Skeletal muscle satellite cell (primary cell): ENCODE results near the gene NDST1.

Experiments
- H3K27me3 ChIP-seq: 2 replicates; pipeline ENCODE4 v1.7.0; 2013; ENCODE audit warnings: low read length; ENCODE audit not compliant: control insufficient read depth, insufficient read depth
- H3K36me3 ChIP-seq: 2 replicates; pipeline ENCODE4 v1.7.0; 2013; ENCODE audit warnings: mild to moderate bottlenecking, control low read depth, low read length; ENCODE audit not compliant: insufficient read depth
- H3K4me1 ChIP-seq: 2 replicates; pipeline ENCODE4 v1.7.0; 2013; ENCODE audit warnings: low read length; ENCODE audit not compliant: control insufficient read depth, insufficient read depth
- H3K4me2 ChIP-seq: 2 replicates; pipeline ENCODE4 v1.7.0; 2013; ENCODE audit warnings: mild to moderate bottlenecking, low read length
- H3K4me3 ChIP-seq: 2 replicates; pipeline ENCODE4 v1.7.0; 2013; ENCODE audit warnings: low read length
- H3K9ac ChIP-seq: 2 replicates; pipeline ENCODE4 v1.7.0; 2013; ENCODE audit warnings: mild to moderate bottlenecking, low read depth, low read length, moderate library complexity
- H3K9me3 ChIP-seq: replicated peaks from 2 replicates; pipeline ENCODE4 v1.7.0; 2013; ENCODE audit warnings: mild to moderate bottlenecking, control low read depth, low read length

The NDST1 gene

DNA sequence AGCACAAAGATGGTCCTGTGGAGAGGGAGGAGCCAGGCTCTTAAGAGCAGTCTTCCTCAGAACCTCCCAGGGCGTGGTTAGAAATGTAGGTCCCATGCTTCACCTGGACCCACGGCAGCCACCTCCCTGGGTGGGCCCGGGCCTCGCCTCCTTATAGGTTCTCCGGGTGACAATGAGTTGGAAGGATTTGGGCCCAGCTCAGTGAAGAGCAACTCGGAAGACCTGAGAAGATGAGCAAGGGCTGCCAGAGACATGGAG lies 26.3 kb upstream of the NDST1 start:
- no peaks in the 10 kb centered on the region for H3K9me3 ChIP-seq
- no peak overlapping the region for H3K4me3 ChIP-seq
- no peaks in the 10 kb centered on the region for H3K36me3 ChIP-seq
- peaks cover 15% of the 10 kb centered on the region for H3K4me1 ChIP-seq
- H3K4me2 ChIP-seq = no peak overlapping the region
- no peak overlapping the region for H3K9ac ChIP-seq
- no peaks in the 10 kb centered on the region for H3K27me3 ChIP-seq

DNA sequence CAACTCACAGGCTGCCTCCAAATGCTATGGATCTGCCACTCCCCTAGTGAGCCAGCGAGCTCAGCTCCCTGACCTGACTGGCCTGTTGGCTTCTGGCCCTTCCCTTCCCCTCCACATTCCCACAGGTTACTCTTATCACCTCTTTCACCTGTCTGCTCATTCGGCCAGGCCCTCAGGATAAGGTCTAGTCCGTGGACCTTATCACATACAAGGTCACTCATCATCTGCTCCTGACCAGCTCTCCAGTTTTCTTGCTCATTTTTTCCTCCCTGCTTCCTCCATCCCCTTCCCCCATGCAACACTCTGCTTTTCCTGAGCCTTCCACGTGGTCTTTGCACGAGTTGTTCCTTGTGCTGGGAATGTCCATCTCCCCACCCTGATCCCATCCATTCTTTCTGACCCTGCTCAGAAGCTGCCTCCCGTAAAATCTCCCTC lies 25.9 kb upstream of the NDST1 start:
- Histone ChIP-seq H3K9me3 (no peaks in the 10 kb centered on the region), H3K4me3 (no peak overlapping the region), H3K4me2 (no peak overlapping the region), H3K9ac (no peak overlapping the region), H3K27me3 (no peaks in the 10 kb centered on the region), H3K36me3 (no peaks in the 10 kb centered on the region), H3K4me1 (peaks cover 16% of the 10 kb centered on the region)

DNA sequence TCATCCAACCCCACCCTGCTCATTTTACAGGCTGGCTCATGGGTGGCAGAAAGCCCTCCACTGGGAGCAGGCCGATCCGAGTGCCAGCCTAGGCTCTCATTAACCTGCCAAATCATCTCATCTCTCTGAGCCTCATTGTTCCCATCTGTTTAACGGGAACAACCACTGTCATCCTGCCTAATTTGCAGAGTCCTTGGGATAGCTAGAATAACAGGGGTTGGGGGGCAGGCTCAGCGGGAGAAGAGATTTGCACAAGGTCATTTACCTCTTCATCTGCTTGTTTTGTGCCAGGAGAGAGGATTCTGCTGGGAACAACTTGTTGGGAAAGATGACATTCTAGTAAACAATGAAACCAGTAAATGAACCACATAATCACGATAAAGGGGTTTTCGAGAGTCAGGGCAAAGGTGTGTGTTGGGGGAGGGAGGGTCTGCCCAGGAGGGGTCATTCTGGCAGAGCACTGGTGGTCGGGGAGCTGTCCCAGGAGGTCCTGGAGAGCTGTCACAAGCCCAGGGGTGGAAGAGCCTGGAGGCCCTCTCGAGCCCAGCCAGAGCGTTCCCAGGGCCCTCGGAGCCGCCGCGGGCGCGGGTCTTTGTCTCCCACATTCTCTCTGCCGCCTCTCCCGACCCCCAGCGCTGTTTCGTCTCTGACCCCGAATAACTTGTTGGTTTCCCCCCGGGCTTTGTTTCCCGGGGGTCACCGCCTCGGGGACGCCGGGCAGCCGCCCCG lies 22.8 kb upstream of the NDST1 start:
- no peaks in the 10 kb centered on the region for H3K27me3 ChIP-seq
- peak overlapping the region; percentile 87 for H3K4me2 ChIP-seq
- H3K36me3 ChIP-seq = no peaks in the 10 kb centered on the region
- H3K4me1 ChIP-seq = peaks cover 39% of the 10 kb centered on the region
- H3K4me3 ChIP-seq = peak overlapping the region; percentile 77
- H3K9me3 ChIP-seq = no peaks in the 10 kb centered on the region
- peak overlapping the region; percentile 98 for H3K9ac ChIP-seq

DNA sequence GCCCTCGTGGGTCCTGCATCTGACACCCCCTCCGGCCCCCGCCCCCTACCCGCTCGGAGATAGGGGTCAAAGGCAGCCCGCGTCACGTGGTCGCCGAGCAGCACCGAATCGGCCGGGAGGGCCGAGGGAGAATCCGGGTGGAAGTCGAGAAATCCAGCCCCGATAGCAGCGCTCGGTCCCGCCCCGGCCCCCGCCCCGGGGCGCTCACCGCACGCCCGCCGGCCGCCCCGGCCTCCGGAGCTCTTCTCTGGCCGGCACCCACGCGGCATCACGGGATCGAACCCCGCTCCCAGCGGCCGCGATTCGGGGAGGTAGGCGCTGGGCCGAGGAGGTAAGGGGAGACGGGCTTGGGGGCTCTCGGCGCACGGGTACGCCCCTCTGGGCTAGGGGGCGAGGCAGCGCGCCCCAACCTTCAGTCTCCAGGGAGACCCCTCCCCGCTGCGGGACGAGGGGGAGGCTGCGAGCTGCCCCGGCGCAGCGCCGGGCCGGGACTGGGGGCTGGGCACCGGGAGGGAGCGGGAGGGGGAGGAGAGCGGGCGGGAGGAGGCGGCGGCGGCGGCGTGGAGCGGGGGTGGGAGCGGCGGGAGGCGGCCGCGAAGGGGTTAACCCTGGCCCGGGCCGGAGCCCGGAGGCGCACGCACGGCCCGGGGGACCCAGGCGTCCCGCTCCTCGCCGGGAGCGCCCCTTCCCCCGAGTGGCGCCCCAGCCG lies 22.1 kb upstream of the NDST1 start:
- Histone ChIP-seq H3K9ac (peak overlapping the region; percentile 98), H3K9me3 (no peaks in the 10 kb centered on the region), H3K36me3 (no peaks in the 10 kb centered on the region), H3K4me2 (peak overlapping the region; percentile 87), H3K4me3 (peak overlapping the region; percentile 77), H3K4me1 (peaks cover 46% of the 10 kb centered on the region), H3K27me3 (no peaks in the 10 kb centered on the region)

DNA sequence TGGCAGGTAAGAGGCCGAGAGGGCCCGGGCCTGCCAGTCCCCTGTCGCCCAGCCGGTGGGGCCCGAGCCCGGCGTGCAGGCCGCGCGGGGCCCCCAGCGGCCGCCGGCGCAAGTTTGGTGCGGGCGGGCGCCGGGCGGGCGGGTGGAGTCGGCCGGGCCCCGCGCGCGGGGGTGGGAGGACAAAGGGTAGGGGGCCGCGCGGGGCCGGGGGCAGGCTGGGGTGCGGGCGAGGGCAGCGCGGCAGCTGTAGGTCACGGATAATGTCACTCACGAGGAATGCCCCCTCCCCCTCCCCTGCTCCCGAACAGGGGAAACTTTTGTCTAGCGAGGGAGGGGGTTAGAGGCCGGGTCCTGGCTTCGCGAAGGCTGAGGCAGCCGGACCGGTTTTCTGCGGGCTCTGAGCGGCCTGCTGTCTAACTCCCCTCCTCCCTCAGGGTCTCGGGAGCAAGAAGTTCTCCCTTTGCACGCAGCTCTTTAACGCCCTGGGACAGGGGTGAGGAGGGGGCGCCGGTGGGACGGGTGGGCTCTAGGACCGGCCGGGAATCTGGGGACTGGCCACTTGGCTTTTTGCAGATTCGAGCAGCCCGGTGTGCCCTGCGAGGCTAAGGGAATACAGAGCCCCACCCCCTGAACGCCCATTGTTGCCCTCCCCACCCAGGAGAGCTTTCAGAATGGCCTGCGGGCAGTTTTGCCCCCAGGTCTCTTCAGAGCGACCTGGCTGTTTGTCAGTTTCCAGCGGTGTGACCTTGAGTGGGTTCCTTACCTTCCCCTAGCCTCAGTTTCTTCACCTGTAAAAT lies 21.3 kb upstream of the NDST1 start:
- H3K9me3 ChIP-seq = no peaks in the 10 kb centered on the region
- peaks cover 3% of the 10 kb centered on the region for H3K36me3 ChIP-seq
- peaks cover 54% of the 10 kb centered on the region for H3K4me1 ChIP-seq
- peak overlapping the region; percentile 77 for H3K4me3 ChIP-seq
- peak overlapping the region; percentile 98 for H3K9ac ChIP-seq
- peak overlapping the region; percentile 83 for H3K4me2 ChIP-seq
- H3K27me3 ChIP-seq = no peaks in the 10 kb centered on the region

DNA sequence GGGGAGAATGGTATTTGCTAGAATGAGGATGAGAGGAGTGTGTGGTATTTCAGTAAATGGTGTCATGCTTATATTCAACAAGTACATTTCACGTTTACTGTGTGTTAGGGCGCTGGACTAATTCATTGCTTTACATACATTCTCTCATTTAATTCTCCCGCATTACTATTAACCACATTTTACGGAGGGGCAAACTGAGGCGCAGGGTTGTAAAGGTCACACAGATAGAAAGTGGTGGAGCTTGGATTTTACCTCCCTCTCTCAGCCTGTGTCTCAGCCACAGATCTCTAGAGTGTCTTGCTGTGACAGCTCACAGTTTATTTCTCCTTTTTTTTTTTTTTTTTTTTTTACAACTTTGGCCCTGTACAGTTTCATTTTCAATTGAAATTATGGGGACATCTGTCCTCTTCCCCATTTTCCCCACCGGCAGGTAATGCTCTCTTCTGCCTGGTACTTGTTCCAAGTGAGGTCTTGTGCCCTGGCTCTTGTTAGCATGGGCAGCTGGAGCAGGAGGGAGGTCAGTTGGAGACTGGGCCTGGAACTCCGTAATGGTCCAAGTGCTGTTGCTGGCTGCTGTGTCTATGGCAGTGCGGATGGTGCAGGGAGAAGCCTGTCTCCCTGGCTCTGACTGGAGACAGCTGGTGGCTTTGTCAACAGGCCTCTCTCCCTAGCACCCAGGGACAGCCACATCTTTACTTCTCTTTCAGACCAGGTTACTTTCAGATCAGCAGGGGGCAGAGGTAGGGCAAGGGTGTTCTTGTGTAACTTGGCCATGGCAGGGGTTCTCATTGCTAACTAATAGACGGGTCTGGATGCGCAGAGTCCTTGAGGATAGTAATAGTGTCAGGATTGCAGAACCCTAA lies 20.5 kb upstream of the NDST1 start:
- Histone ChIP-seq H3K4me3 (peak overlapping the region; percentile 77), H3K27me3 (no peaks in the 10 kb centered on the region), H3K4me1 (peaks cover 62% of the 10 kb centered on the region), H3K9ac (peak overlapping the region; percentile 98), H3K4me2 (peak overlapping the region; percentile 83), H3K36me3 (peaks cover 3% of the 10 kb centered on the region), H3K9me3 (no peaks in the 10 kb centered on the region)

DNA sequence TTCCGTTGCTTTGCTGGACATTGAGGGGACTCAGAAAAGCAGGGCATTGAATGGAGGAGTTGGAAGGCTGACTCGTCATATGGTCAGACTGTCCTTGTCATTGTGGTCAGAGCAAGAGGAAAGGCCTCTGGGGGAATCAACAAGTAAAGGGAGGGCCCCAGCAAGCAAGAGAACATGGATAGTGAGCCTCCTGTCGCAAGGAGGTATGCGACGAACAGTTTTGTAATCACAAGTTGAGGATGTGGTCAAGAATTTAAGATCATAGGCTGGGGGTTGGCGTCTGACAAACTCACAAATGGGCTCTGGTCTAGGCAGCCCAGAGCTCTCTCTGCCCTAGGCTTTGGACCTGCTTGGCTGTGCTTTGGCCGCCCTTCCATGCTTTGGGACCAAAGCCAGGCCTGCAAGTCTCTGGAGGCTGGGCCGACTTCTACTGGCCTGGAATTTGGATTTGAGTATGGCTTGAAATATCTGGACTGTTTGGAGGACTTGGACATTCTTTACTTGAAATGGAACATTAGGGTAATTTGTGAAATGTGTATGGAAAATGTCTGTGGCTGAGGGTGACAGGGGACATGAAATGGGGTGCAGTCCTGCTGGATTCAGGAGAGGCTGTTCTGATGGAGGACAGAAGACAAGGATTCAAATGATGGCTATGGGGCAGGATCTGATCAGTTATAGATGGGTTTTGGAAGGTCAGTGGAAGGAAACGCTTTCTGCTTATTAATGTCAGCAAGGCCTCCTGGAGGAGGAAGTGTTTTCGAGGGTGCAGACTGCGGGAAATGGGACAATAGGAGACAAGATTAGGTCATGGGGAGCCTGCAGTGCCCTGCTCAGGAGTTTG lies 19.2 kb upstream of the NDST1 start:
- Histone ChIP-seq H3K36me3 (peaks cover 3% of the 10 kb centered on the region), H3K9me3 (no peaks in the 10 kb centered on the region), H3K4me1 (peaks cover 68% of the 10 kb centered on the region), H3K9ac (peak overlapping the region; percentile 98), H3K27me3 (no peaks in the 10 kb centered on the region), H3K4me3 (peak overlapping the region; percentile 77), H3K4me2 (peak overlapping the region; percentile 83)

DNA sequence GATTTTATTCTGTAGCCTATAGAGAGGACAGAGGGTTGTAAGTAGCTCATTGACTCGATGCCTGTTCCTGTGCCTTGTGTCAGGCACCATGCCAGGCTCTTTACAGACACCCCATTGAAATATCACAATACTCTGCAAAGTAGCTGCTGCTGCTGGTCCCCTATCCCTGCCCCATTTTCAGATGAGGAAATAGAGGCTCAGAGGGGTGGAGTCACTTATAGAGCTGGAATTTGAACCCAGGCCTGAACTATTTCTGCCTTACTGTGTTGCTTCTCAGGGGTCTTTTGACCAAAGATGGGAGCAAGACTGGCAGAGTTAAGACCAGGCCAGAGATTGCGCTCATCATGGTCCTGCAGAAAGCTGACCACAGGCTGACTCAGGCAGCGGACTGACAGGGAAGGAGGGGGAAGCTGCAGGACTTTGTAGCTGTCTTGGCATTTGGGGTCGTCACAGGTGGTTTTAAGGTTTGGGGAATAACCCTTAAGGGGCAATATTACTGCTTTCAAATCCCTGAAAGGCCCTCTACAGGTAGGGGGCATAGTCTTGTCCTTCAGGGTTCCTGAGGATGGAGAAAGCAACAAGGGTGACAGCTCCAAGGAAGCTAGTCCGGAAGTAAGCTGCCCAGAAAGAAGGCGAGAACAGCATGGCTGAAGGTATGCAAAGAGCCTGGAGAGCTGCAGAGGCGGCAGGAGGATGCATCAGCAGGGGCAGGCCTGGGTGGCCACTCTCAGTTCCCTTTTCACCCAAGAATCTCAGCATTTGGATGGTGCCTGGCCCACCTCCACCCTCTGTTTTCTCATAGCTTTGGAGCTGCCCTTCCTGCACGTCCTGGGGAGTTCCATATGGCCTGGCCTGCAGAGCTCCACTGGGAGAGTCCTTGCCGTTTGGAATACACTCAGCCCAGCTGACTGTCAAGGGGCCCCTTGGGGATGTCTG lies 18.3 kb upstream of the NDST1 start:
- Histone ChIP-seq H3K36me3 (peaks cover 3% of the 10 kb centered on the region), H3K9me3 (no peaks in the 10 kb centered on the region), H3K4me1 (peaks cover 68% of the 10 kb centered on the region), H3K4me3 (peak overlapping the region; percentile 77), H3K9ac (peak overlapping the region; percentile 98), H3K27me3 (no peaks in the 10 kb centered on the region), H3K4me2 (peak overlapping the region; percentile 83)

DNA sequence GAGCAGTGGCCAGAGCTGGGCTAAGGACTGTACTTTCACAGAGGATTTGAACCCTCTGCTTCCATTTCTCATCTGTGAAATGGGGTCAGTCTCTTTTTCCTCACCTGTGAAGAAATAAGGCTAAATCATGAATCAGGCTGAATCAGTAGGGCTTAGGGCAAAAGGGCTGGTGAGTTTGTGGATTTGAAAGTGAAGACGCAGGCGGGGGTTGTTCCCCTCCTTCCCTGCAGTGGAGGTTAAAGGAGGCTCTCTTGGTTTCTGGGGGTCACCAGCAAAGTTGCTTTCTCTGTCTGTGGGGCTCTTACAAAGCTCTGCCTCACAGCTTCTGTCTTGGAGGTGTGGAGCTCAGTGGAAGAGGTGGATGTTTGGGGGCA lies 17.6 kb upstream of the NDST1 start:
- H3K4me3 ChIP-seq = no peak overlapping the region
- peaks cover 63% of the 10 kb centered on the region for H3K4me1 ChIP-seq
- no peaks in the 10 kb centered on the region for H3K27me3 ChIP-seq
- H3K9ac ChIP-seq = peak overlapping the region; percentile 16
- peaks cover 3% of the 10 kb centered on the region for H3K36me3 ChIP-seq
- no peaks in the 10 kb centered on the region for H3K9me3 ChIP-seq
- peak overlapping the region; percentile 83 for H3K4me2 ChIP-seq

DNA sequence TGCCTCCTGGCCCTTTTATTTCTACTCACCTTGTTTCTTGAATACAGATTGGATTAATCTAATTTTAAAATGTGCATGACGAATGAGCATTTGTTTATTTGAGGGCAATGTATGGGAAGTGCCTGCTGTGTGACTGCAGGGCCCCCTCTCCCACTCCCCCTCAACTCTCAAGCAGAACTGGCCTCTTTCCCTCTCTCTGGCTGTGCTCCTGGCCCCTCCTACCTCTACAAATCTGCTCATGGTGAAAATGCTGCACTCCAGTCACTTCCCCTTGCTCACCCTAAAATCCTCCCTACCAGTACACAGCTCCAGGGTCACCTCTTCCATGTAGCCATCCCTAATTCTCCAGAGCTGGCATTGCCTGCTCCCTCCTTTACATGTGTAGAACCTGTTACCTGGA lies 17.2 kb upstream of the NDST1 start:
- no peaks in the 10 kb centered on the region for H3K9me3 ChIP-seq
- H3K4me3 ChIP-seq = no peak overlapping the region
- no peaks in the 10 kb centered on the region for H3K27me3 ChIP-seq
- H3K36me3 ChIP-seq = peaks cover 6% of the 10 kb centered on the region
- peak overlapping the region; percentile 83 for H3K4me2 ChIP-seq
- peaks cover 61% of the 10 kb centered on the region for H3K4me1 ChIP-seq
- peak overlapping the region; percentile 16 for H3K9ac ChIP-seq
